H1 (cell line): ENCODE data around the gene ARHGAP6. TPM values are rescaled to one million over a fixed set of nuclear protein-coding genes. Genes with fewer than 3 reads are reported as not detected.

ENCODE experiments used
- CTCF ChIA-PET: fragments of 300-600 bp; sonication (Branson Sonifier 250); formaldehyde crosslinking; loops from one replicate; lab custom pipeline; 2021; ENCODE audit not compliant: partially characterized antibody; lab: Charles Lee
- POLR2A ChIA-PET: fragments of 300-600 bp; sonication (Branson Sonifier 250); formaldehyde crosslinking; loops from one replicate; lab custom pipeline; 2021; ENCODE audit warnings: inconsistent platforms; ENCODE audit not compliant: partially characterized antibody; lab: Charles Lee
- DNase-seq, 2 experiments: peaks; one replicate each; pipeline versions ENCODE4 v3.0.0 to v3.0.0-alpha.2; 2010 to 2022; ENCODE audit warnings: low spot score in 2 of 2, low read depth in 1 of 2, mixed read lengths in 1 of 2
- FAIRE-seq: peaks from 2 replicates; lab custom pipeline; 2011; peaks lifted over from hg19 to GRCh38; lab: Jason Lieb, UNC
- H2AFZ ChIP-seq: 2 replicates; pipeline ENCODE4 v1.8.1; 2012; ENCODE audit warnings: low read length, inconsistent platforms
- H2AK5ac ChIP-seq: 2 replicates; pipeline ENCODE4 v1.6.1; 2013; ENCODE audit warnings: low read depth, low read length
- H2BK120ac ChIP-seq: replicated peaks from 2 replicates; pipeline ENCODE3; 2013; ENCODE audit warnings: low read depth, low read length, inconsistent platforms
- H2BK12ac ChIP-seq: 2 replicates; pipeline ENCODE4 v1.6.1; 2013; ENCODE audit warnings: low read depth, low read length
- H2BK15ac ChIP-seq: 2 replicates; pipeline ENCODE4 v1.6.1; 2013; ENCODE audit warnings: low read length
- H2BK20ac ChIP-seq: 2 replicates; pipeline ENCODE4 v1.6.1; 2013; ENCODE audit warnings: low read length
- H2BK5ac ChIP-seq: 2 replicates; pipeline ENCODE4 v1.6.1; 2013; ENCODE audit warnings: low read depth, low read length
- H3K14ac ChIP-seq: 2 replicates; pipeline ENCODE4 v1.6.1; 2013; ENCODE audit warnings: inconsistent platforms; ENCODE audit not compliant: insufficient read length
- H3K18ac ChIP-seq: 2 replicates; pipeline ENCODE4 v1.6.1; 2013; ENCODE audit warnings: low read length; ENCODE audit errors: extremely low read depth
- H3K23ac ChIP-seq: 2 replicates; pipeline ENCODE4 v1.6.1; 2013; ENCODE audit warnings: inconsistent platforms; ENCODE audit not compliant: insufficient read length
- H3K23me2 ChIP-seq: 2 replicates; pipeline ENCODE4 v1.6.1; 2013; ENCODE audit warnings: low read depth, low read length
- H3K27ac ChIP-seq: 2 replicates; pipeline ENCODE4 v1.6.1; 2011; ENCODE audit warnings: low read depth, low read length, inconsistent platforms
- H3K27me3 ChIP-seq, 4 experiments: replicated peaks in 1 of 4; 1 replicate in 1 of 4; 2 replicates in 3 of 4; pipeline versions ENCODE4 v1.6.1 to v1.8.1; 2011 to 2013; ENCODE audit warnings: low read length in 3 of 4, mild to moderate bottlenecking in 3 of 4, inconsistent platforms in 2 of 4, mixed read lengths in 2 of 4, moderate library complexity in 1 of 4; ENCODE audit not compliant: control insufficient read depth in 3 of 4, insufficient read depth in 3 of 4; ENCODE audit errors: extremely low read depth in 1 of 4
- H3K36me3 ChIP-seq, 4 experiments: 2 replicates each; pipeline versions ENCODE4 v1.6.1 to v1.8.1; 2011 to 2013; ENCODE audit warnings: mild to moderate bottlenecking in 4 of 4, low read length in 3 of 4, moderate library complexity in 2 of 4, control low read depth in 1 of 4, inconsistent platforms in 1 of 4; ENCODE audit not compliant: insufficient read depth in 4 of 4, control insufficient read depth in 2 of 4
- H3K4ac ChIP-seq: replicated peaks from 2 replicates; pipeline ENCODE3; 2013; ENCODE audit warnings: low read length, low read depth, mixed read lengths, inconsistent platforms; ENCODE audit not compliant: insufficient read length
- H3K4me1 ChIP-seq, 4 experiments: replicated peaks in 1 of 4; 1 replicate in 1 of 4; 2 replicates in 3 of 4; pipeline versions ENCODE4 v1.6.1 to v1.8.1; 2011 to 2013; ENCODE audit warnings: low read length in 3 of 4, inconsistent platforms in 2 of 4, mixed read lengths in 1 of 4; ENCODE audit not compliant: insufficient read depth in 4 of 4, control insufficient read depth in 3 of 4
- H3K4me2 ChIP-seq, 2 experiments: 2 replicates each; pipeline versions ENCODE4 v1.6.1 to v1.8.1; 2011 to 2013; ENCODE audit warnings: low read depth in 2 of 2, low read length in 2 of 2, control low read depth in 1 of 2, inconsistent platforms in 1 of 2, mild to moderate bottlenecking in 1 of 2; ENCODE audit not compliant: insufficient read depth in 1 of 2
- H3K4me3 ChIP-seq, 4 experiments: fragments of 200-600, 300-600 bp in 1 of 4; sonication (generic), shearing (Covaris generic), sonication (Bioruptor Twin) in 1 of 4; 2 replicates each; pipeline versions ENCODE4 v1.5.1 to v1.8.1; 2011 to 2016; ENCODE audit warnings: low read length in 4 of 4, low read depth in 3 of 4, control low read depth in 2 of 4, inconsistent platforms in 2 of 4, mild to moderate bottlenecking in 2 of 4, mixed read lengths in 1 of 4, moderate library complexity in 1 of 4; ENCODE audit not compliant: insufficient read depth in 2 of 4; ENCODE audit errors: extremely low read depth in 1 of 4
- H3K56ac ChIP-seq: replicated peaks from 2 replicates; pipeline ENCODE3; 2013; ENCODE audit warnings: low read depth, mild to moderate bottlenecking, mixed read lengths, low read length, inconsistent platforms; ENCODE audit not compliant: insufficient read length
- H3K79me1 ChIP-seq: 2 replicates; pipeline ENCODE4 v1.6.1; 2013; ENCODE audit warnings: low read depth, low read length, control low read depth
- H3K79me2 ChIP-seq, 2 experiments: 2 replicates each; pipeline versions ENCODE4 v1.6.1 to v1.8.1; 2012 to 2013; ENCODE audit warnings: low read length in 2 of 2, mild to moderate bottlenecking in 2 of 2, inconsistent platforms in 1 of 2; ENCODE audit not compliant: insufficient read depth in 2 of 2, control insufficient read depth in 1 of 2
- H3K9ac ChIP-seq, 4 experiments: replicated peaks in 1 of 4; 1 replicate in 1 of 4; 2 replicates in 3 of 4; pipeline versions ENCODE4 v1.6.1 to v1.8.1; 2011 to 2013; ENCODE audit warnings: low read depth in 3 of 4, low read length in 3 of 4, control low read depth in 2 of 4, mild to moderate bottlenecking in 2 of 4, moderate library complexity in 2 of 4, inconsistent platforms in 1 of 4; ENCODE audit errors: extremely low read depth in 1 of 4
- H3K9me3 ChIP-seq, 2 experiments: 2 replicates each; pipeline versions ENCODE4 v1.6.1 to v1.8.1; 2012 to 2013; ENCODE audit warnings: mild to moderate bottlenecking in 2 of 2, moderate library complexity in 2 of 2, control low read depth in 1 of 2, inconsistent platforms in 1 of 2, low read depth in 1 of 2, low read length in 1 of 2, mixed read lengths in 1 of 2; ENCODE audit not compliant: insufficient read depth in 2 of 2
- H4K20me1 ChIP-seq, 2 experiments: replicated peaks in 1 of 2; 2 replicates each; pipeline versions ENCODE3 to v1.8.1; 2011 to 2013; ENCODE audit warnings: inconsistent platforms in 2 of 2, low read length in 2 of 2, mild to moderate bottlenecking in 1 of 2; ENCODE audit not compliant: insufficient read depth in 2 of 2, control insufficient read depth in 1 of 2
- H4K5ac ChIP-seq: 2 replicates; pipeline ENCODE4 v1.6.1; 2013; ENCODE audit warnings: low read length, low read depth, mixed read lengths, inconsistent platforms; ENCODE audit not compliant: insufficient read length
- H4K8ac ChIP-seq: 2 replicates; pipeline ENCODE4 v1.8.0; 2013; ENCODE audit warnings: mild to moderate bottlenecking, moderate library complexity, low read length, inconsistent platforms; ENCODE audit not compliant: insufficient read depth; ENCODE audit errors: extremely low read depth
- H4K91ac ChIP-seq: replicated peaks from 2 replicates; pipeline ENCODE3; 2013; ENCODE audit warnings: low read length, mixed read lengths, inconsistent platforms; ENCODE audit not compliant: insufficient read length
- BRCA1 ChIP-seq: IDR thresholded peaks from 2 replicates; pipeline ENCODE4 v1.6.1; 2012; ENCODE audit warnings: low read depth, low read length, improper control_type of control experiment
- CBX8 ChIP-seq: fragments of 300-800, 300-1000 bp; sonication (generic); IDR thresholded peaks from 2 replicates; pipeline ENCODE4 v1.7.1; 2016; ENCODE audit warnings: low read depth, low read length, borderline replicate concordance
- CEBPB ChIP-seq: IDR thresholded peaks from 2 replicates; pipeline ENCODE4 v1.6.1; 2012; ENCODE audit warnings: low read depth, low read length
- EGR1 ChIP-seq: IDR thresholded peaks from 2 replicates; pipeline ENCODE4 v1.6.1; 2011; ENCODE audit warnings: low read depth, low read length, borderline replicate concordance
- FOSL1 ChIP-seq: IDR thresholded peaks from 2 replicates; pipeline ENCODE4 v1.6.1; 2011; ENCODE audit warnings: mild to moderate bottlenecking, low read depth, low read length, moderate library complexity; ENCODE audit not compliant: insufficient read depth
- GABPA ChIP-seq: IDR thresholded peaks from 2 replicates; pipeline ENCODE4 v1.6.1; 2011; ENCODE audit warnings: mild to moderate bottlenecking, low read length, moderate library complexity, borderline replicate concordance; ENCODE audit not compliant: insufficient read depth
- KDM5A ChIP-seq: fragments of 200-600 bp; IDR thresholded peaks from 2 replicates; pipeline ENCODE4 v1.7.1; 2012; ENCODE audit warnings: mild to moderate bottlenecking, low read length, inconsistent platforms, mixed read lengths
- PHF8 ChIP-seq: fragments of 200-600 bp; sonication (generic); conservative IDR thresholded peaks from 2 replicates; pipeline ENCODE4 v1.7.1; 2012; ENCODE audit warnings: low read depth, mild to moderate bottlenecking, inconsistent platforms, low read length, moderate library complexity
- POLR2A ChIP-seq, 2 experiments: IDR thresholded peaks; 1 replicate in 1 of 2; 2 replicates in 1 of 2; pipeline ENCODE4 v1.6.1; 2011; ENCODE audit warnings: low read depth in 2 of 2, low read length in 2 of 2, mild to moderate bottlenecking in 2 of 2; ENCODE audit errors: control extremely low read depth in 1 of 2
- RBBP5 ChIP-seq: IDR thresholded peaks from 2 replicates; pipeline ENCODE4 v1.7.1; 2012; ENCODE audit warnings: low read depth, mild to moderate bottlenecking, inconsistent platforms, low read length, moderate library complexity, borderline replicate concordance
- SIRT6 ChIP-seq: IDR thresholded peaks from one replicate; pipeline ENCODE4 v1.7.1; 2012; ENCODE audit warnings: low read length, inconsistent platforms
- TCF12 ChIP-seq: IDR thresholded peaks from 2 replicates; pipeline ENCODE4 v1.6.1; 2011; ENCODE audit warnings: low read depth, mild to moderate bottlenecking, low read length
- USF2 ChIP-seq: IDR thresholded peaks from 2 replicates; pipeline ENCODE4 v1.6.1; 2011; ENCODE audit warnings: low read length, improper control_type of control experiment
- WGBS, 2 experiments: shearing (Covaris generic) in 1 of 2; methylation state at CpG; one replicate each; pipeline versions ENCODE4 v1.1.6 to v1.1.7; 2013 to 2015; ENCODE audit warnings: low lambda C conversion rate in 2 of 2, mixed read lengths in 2 of 2, inconsistent platforms in 1 of 2, low coverage in 1 of 2, missing lambda C conversion rate in 1 of 2; ENCODE audit not compliant: insufficient replicate concordance in 2 of 2, insufficient coverage in 1 of 2, insufficient read length in 1 of 2; ENCODE audit errors: extremely low coverage in 1 of 2, missing lambda C conversion rate in 1 of 2; 5-methylcytosine and 5-hydroxymethylcytosine counted together
- polyA plus RNA-seq, 7 experiments: library from polyadenylated mRNA; depleted of rRNA in 3 of 7; stranded (reverse) in 5 of 7; unstranded in 2 of 7; fragments of >200 nt in 5 of 7; fragments of 200-250 nt in 2 of 7; gene quantifications; 1 replicate in 5 of 7; 2 replicates in 1 of 7; 4 replicates in 1 of 7; pipeline versions ENCODE4 v1.2.1 to v1.2.3, GENCODE V29; 2011 to 2013; ENCODE audit warnings: missing spikeins in 2 of 7, mixed read lengths in 2 of 7
- total RNA-seq: library from RNA; stranded (reverse); fragmentation: NEBNext Ultra II Directional; extraction: Animal tissue kit (Norgen Biotek cat#: 25700); gene quantifications from 2 replicates; pipeline ENCODE4 v1.2.1, GENCODE V29; 2021

ARHGAP6 gene
- total and polyA plus RNA-seq, 2 of the 8 experiments (the other 6 are each of a cell fraction or from before 2014, with no cell fraction given): 0.35 to 0.82 TPM

GRCh38 chrX:11414091-11414490 is 251.6 kb downstream of the ARHGAP6 start:
- H3K9ac ChIP-seq: no peak overlapping the region
- no peak overlapping the region for H4K8ac ChIP-seq
- H3K9me3 ChIP-seq: no peaks in the 10 kb centered on the region
- H3K79me1 ChIP-seq: no peaks in the 10 kb centered on the region
- no peak overlapping the region for H3K23ac ChIP-seq
- no peak overlapping the region for H4K5ac ChIP-seq
- H3K18ac ChIP-seq: no peak overlapping the region
- CTCF ChIA-PET: no interaction called here
- H4K91ac ChIP-seq: no peak overlapping the region
- no peak overlapping the region for H2AFZ ChIP-seq
- no peaks in the 10 kb centered on the region for H4K20me1 ChIP-seq
- POLR2A ChIA-PET: no interaction called here
- H3K14ac ChIP-seq: no peak overlapping the region
- no peaks in the 10 kb centered on the region for H3K27me3 ChIP-seq
- no peak overlapping the region for H2BK12ac ChIP-seq
- H3K4ac ChIP-seq: no peak overlapping the region
- no peaks in the 10 kb centered on the region for H3K36me3 ChIP-seq
- no peak overlapping the region for H2BK5ac ChIP-seq
- TF ChIP-seq GABPA (no peak), PHF8 (no peak), CBX8 (no peak), TCF12 (no peak), RBBP5 (no peak), KDM5A (no peak), FOSL1 (no peak), SIRT6 (no peak), USF2 (no peak), CEBPB (no peak), EGR1 (no peak), POLR2A (IDR thresholded peaks at IDR 0.05; ENCODE audit: control extremely low read depth in 1 of 2, low read depth in 2 of 2, low read length in 2 of 2) (no peak), BRCA1 (no peak)
- 100% methylated on average over 1 of the region's 1 CpG; no CpG with 5 or more reads in 1 of the 2 experiments for WGBS, 2 experiments
- no peak for FAIRE-seq
- no peak overlapping the region for H2BK20ac ChIP-seq
- no peak overlapping the region for H2BK120ac ChIP-seq
- H3K27ac ChIP-seq: no peak overlapping the region
- no peak overlapping the region for H2BK15ac ChIP-seq
- H2AK5ac ChIP-seq: no peak overlapping the region
- no peaks in the 10 kb centered on the region for H3K79me2 ChIP-seq
- no peak overlapping the region for H3K56ac ChIP-seq
- no peaks in the 10 kb centered on the region for H3K4me1 ChIP-seq
- H3K23me2 ChIP-seq: no peaks in the 10 kb centered on the region
- no peak overlapping the region for H3K4me3 ChIP-seq
- H3K4me2 ChIP-seq: no peak overlapping the region
- no peak for DNase-seq
